NB4 (cell line): ENCODE measurements around the gene FMO2.

Experiments used
- DNase-seq: peaks from one replicate; pipeline ENCODE4 v3.0.0; 2010; ENCODE audit warnings: low read depth
- H3K4me3 ChIP-seq: one replicate; pipeline ENCODE4 v1.5.1; 2011; ENCODE audit warnings: mild to moderate bottlenecking, low read depth, low read length, moderate library complexity
- CTCF ChIP-seq: IDR thresholded peaks from one replicate; pipeline ENCODE4 v1.5.1; 2012; ENCODE audit warnings: low read depth, low read length
- MYC ChIP-seq: IDR thresholded peaks from 2 replicates; pipeline ENCODE4 v1.6.1; 2011; ENCODE audit warnings: low read depth, low read length
- POLR2A ChIP-seq: IDR thresholded peaks from 2 replicates; pipeline ENCODE4 v1.6.1; 2011; ENCODE audit warnings: mild to moderate bottlenecking; ENCODE audit not compliant: insufficient read length; ENCODE audit errors: extremely low read depth
- TF ChIP-seq, protein P1 (sequence below): IDR thresholded peaks from 2 replicates; pipeline ENCODE4 v1.6.1; 2011; ENCODE audit warnings: low read depth, low read length

Gene FMO2

GRCh38 chr1:171158096-171158495 lies 27.0 kb upstream of the FMO2 start:
- no peak overlapping the region for H3K4me3 ChIP-seq
- TF ChIP-seq CTCF (no peak), MYC (no peak), POLR2A (no peak)
- TF ChIP-seq, protein P1, sequence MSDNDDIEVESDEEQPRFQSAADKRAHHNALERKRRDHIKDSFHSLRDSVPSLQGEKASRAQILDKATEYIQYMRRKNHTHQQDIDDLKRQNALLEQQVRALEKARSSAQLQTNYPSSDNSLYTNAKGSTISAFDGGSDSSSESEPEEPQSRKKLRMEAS: no peak
- DNase-seq: no peak

DNA sequence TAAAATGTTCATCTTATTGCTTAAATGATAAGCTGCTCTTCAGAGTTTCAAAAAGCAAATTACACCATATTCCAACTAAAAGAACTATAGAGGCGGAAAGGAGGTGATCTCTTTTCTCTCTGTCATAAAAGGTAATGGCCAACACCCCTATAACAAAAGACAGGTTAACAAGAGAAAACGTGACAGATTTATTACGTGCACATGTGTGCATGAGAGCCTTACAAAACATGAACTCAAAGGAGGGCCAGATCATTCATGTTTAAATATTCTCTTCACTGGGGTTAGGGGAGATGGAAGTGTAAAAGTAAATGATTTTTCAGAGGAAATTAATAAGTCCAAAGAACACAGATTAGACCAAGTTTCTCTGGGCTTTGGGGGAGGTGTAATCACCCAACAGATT lies 26.5 kb upstream of the FMO2 start:
- H3K4me3 ChIP-seq: no peak overlapping the region
- TF ChIP-seq, protein P1: no peak
- TF ChIP-seq CTCF: no peak
- TF ChIP-seq MYC: no peak
- TF ChIP-seq POLR2A: no peak
- no peak for DNase-seq

GRCh38 chr1:171159148-171159547 lies 26.0 kb upstream of the FMO2 start:
- no peak for DNase-seq
- TF ChIP-seq, protein P1: no peak
- TF ChIP-seq POLR2A (no peak), MYC (no peak), CTCF (no peak)
- H3K4me3 ChIP-seq: no peak overlapping the region

DNA sequence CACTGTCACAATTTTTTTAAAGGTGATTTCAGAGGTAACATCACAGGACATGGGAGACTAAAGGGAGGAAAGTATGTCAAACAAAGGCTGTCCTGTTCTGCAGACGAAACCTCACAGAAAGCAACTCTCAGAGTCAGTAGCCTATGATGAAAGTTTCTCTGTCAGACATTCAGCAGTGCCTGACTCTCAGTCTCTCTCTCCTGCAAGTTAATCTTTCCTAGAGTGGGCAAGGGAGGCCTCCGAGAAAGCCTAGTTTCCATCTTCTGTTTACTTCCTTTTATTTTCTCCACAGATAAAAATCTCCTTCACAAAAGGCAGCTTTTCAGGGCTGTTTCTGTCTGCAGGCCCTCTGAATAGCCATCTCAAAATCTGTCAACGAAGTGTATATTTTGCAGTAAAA lies 24.9 kb upstream of the FMO2 start:
- no peak for DNase-seq
- TF ChIP-seq POLR2A (no peak), CTCF (no peak), MYC (no peak)
- TF ChIP-seq, protein P1: no peak
- no peak overlapping the region for H3K4me3 ChIP-seq

GRCh38 chr1:171160639-171161354 lies 24.3 kb upstream of the FMO2 start:
- TF ChIP-seq POLR2A (no peak), MYC (no peak), CTCF (no peak)
- TF ChIP-seq, protein P1: no peak
- H3K4me3 ChIP-seq: no peak overlapping the region
- DNase-seq: no peak

- no peak overlapping the region for H3K4me3 ChIP-seq
- no peak for TF ChIP-seq POLR2A
- TF ChIP-seq, protein P1: no peak
- no peak for TF ChIP-seq CTCF
- TF ChIP-seq MYC: no peak
- no peak for DNase-seq
Measured at GRCh38 chr1:171161431-171161830, 23.7 kb upstream of the FMO2 start.
